NCI-H524 (cell line): ENCODE data around the gene TOMM34.

ENCODE experiments used
- DNase-seq, 2 experiments: peaks; one replicate each; lab custom pipeline; 2025; lab: John Stamatoyannopoulos, UW

TOMM34 gene

GRCh38 chr20:44963325-44964215 is 3.4 kb upstream of the TOMM34 start:
- DNase-seq: no peak

GRCh38 chr20:44962483-44962882 is 2.3 kb upstream of the TOMM34 start:
- DNase-seq: no peak

GRCh38 chr20:44961870-44962267 is 1.7 kb upstream of the TOMM34 start:
- no peak for DNase-seq

- no peak for DNase-seq
These were observed 1.0 kb upstream of the TOMM34 start for GRCh38 chr20:44961011-44961869.

GRCh38 chr20:44959638-44960102 is 527 bp downstream of the TOMM34 start:
- DNase-seq: peak; percentile 3 to 36

- DNase-seq: no peak
These were observed 1.0 kb downstream of the TOMM34 start for GRCh38 chr20:44959082-44959637.

GRCh38 chr20:44958276-44958675 is 1.9 kb downstream of the TOMM34 start:
- no peak for DNase-seq

- no peak for DNase-seq
These were observed 3.8 kb downstream of the TOMM34 start for GRCh38 chr20:44956410-44956809.

GRCh38 chr20:44955270-44955669 is 4.9 kb downstream of the TOMM34 start:
- no peak for DNase-seq

GRCh38 chr20:44954211-44954610 is 6.0 kb downstream of the TOMM34 start:
- DNase-seq: no peak

- DNase-seq: no peak
These were observed 7.5 kb downstream of the TOMM34 start for GRCh38 chr20:44952731-44953130.

- no peak for DNase-seq
These were observed 9.8 kb downstream of the TOMM34 start for GRCh38 chr20:44950368-44950767.

GRCh38 chr20:44948513-44948912 is 11.7 kb downstream of the TOMM34 start:
- DNase-seq: no peak

- DNase-seq: no peak
These were observed 12.1 kb downstream of the TOMM34 start for GRCh38 chr20:44948107-44948506.

- no peak for DNase-seq
These were observed 13.8 kb downstream of the TOMM34 start for GRCh38 chr20:44946271-44946852.

GRCh38 chr20:44945261-44945660 is 14.9 kb downstream of the TOMM34 start:
- DNase-seq: no peak

- no peak for DNase-seq
These were observed 16.4 kb downstream of the TOMM34 start for GRCh38 chr20:44943828-44944227.

- no peak for DNase-seq
These were observed 17.8 kb downstream of the TOMM34 start for GRCh38 chr20:44942264-44942973.

- DNase-seq: no peak
These were observed 19.0 kb downstream of the TOMM34 start for GRCh38 chr20:44941120-44941691.

GRCh38 chr20:44938637-44939036 is 21.6 kb downstream of the TOMM34 start:
- no peak for DNase-seq

- no peak for DNase-seq
These were observed 23.7 kb downstream of the TOMM34 start for GRCh38 chr20:44936510-44936909.
